ENCODE data around the gene EXOSC5.
"Not testable (repeated sequence)": the region's sequence is repeated elsewhere in the genome, so short reads cannot be mapped to it uniquely, and the experiment has no call there.

EXOSC5 gene

GRCh38 chr19:41411968-41412265, 14.8 kb upstream of the EXOSC5 start:
- TF ChIP-seq CTCF (IDR thresholded peaks at IDR 0.05; ENCODE audit: borderline replicate concordance, insufficient read depth, low read depth, low read length) = no peak

GRCh38 chr19:41411100-41411967, 14.2 kb upstream of the EXOSC5 start:
- no peak for TF ChIP-seq CTCF (IDR thresholded peaks at IDR 0.05; ENCODE audit: borderline replicate concordance, insufficient read depth, low read depth, low read length)

More at GRCh38 chr19:41411968-41412265, 14.8 kb upstream of the EXOSC5 start:
- no peak overlapping the region for H3K4me3 ChIP-seq (ENCODE audit: low read depth, low read length)

GRCh38 chr19:41410336-41411054, 13.3 kb upstream of the EXOSC5 start:
- TF ChIP-seq CTCF (IDR thresholded peaks at IDR 0.05; ENCODE audit: borderline replicate concordance, insufficient read depth, low read depth, low read length) = no peak
- no peak overlapping the region for H3K4me3 ChIP-seq (ENCODE audit: low read depth, low read length)

More at GRCh38 chr19:41411100-41411967, 14.2 kb upstream of the EXOSC5 start:
- no peak overlapping the region for H3K4me3 ChIP-seq (ENCODE audit: low read depth, low read length)

- no peak for TF ChIP-seq CTCF (IDR thresholded peaks at IDR 0.05; ENCODE audit: borderline replicate concordance, insufficient read depth, low read depth, low read length)
- H3K4me3 ChIP-seq (ENCODE audit: low read depth, low read length) = no peak overlapping the region
These were observed 12.1 kb upstream of the EXOSC5 start for GRCh38 chr19:41409288-41409687.

- H3K4me3 ChIP-seq (ENCODE audit: low read depth, low read length) = not testable (repeated sequence)
These were observed 11.7 kb upstream of the EXOSC5 start for GRCh38 chr19:41408846-41409245.

GRCh38 chr19:41408256-41408655, 11.1 kb upstream of the EXOSC5 start:
- no peak overlapping the region for H3K4me3 ChIP-seq (ENCODE audit: low read depth, low read length)
- no peak for TF ChIP-seq CTCF (IDR thresholded peaks at IDR 0.05; ENCODE audit: borderline replicate concordance, insufficient read depth, low read depth, low read length)

GRCh38 chr19:41407271-41407670, 10.1 kb upstream of the EXOSC5 start:
- no peak overlapping the region for H3K4me3 ChIP-seq (ENCODE audit: low read depth, low read length)
- no peak for TF ChIP-seq CTCF (IDR thresholded peaks at IDR 0.05; ENCODE audit: borderline replicate concordance, insufficient read depth, low read depth, low read length)
